GM23338 (cell line): ENCODE data around the gene CDKAL1.

ENCODE experiments used
- CTCF ChIP-seq, 2 experiments: fragments of 200-600 bp in 1 of 2; sonication (generic) in 1 of 2; conservative IDR thresholded peaks; 2 replicates each; pipeline versions ENCODE4 v1.5.1 to v1.6.1; 2016 to 2017; ENCODE audit warnings: antibody characterized with exemption in 2 of 2, low read depth in 2 of 2, mild to moderate bottlenecking in 2 of 2, moderate library complexity in 1 of 2
- EZH2phosphoT487 ChIP-seq: fragments of 200-600 bp; sonication (generic); IDR thresholded peaks from one replicate; pipeline ENCODE4 v1.8.1; 2018; ENCODE audit warnings: antibody characterized with exemption; ENCODE audit not compliant: unreplicated experiment
- JUNB ChIP-seq: IDR thresholded peaks from one replicate; pipeline ENCODE4 v1.6.1; 2016; ENCODE audit warnings: antibody characterized with exemption; ENCODE audit not compliant: unreplicated experiment
- POLR2AphosphoS5 ChIP-seq: IDR thresholded peaks from 2 replicates; pipeline ENCODE4 v1.6.1; 2016; ENCODE audit warnings: antibody characterized with exemption, low read depth

- TF ChIP-seq CTCF (conservative IDR thresholded peaks at IDR 0.05; ENCODE audit: low read depth in 2 of 2) (no peak), POLR2AphosphoS5 (no peak), JUNB (no peak), EZH2phosphoT487 (no peak)
These were observed 188.2 kb downstream of the CDKAL1 start for GRCh38 chr6:20722455-20722854.
